Right atrium auricular region (tissue), 2 donors: ENCODE measurements around the gene IL22. TPM values are rescaled to one million over a fixed set of nuclear protein-coding genes. Genes with fewer than 3 reads are reported as not detected.
"Not testable (repeated sequence)": the region's sequence is repeated elsewhere in the genome, so short reads cannot be mapped to it uniquely, and the experiment has no call there.

Source experiments
- DNase-seq: peaks from one replicate; pipeline ENCODE4 v3.0.0-alpha.2; 2019; ENCODE audit warnings: low spot score
- H3K27ac ChIP-seq, 2 donors: fragments of 200-600 bp; sonication (generic); 1 replicate in 1 of 2; 2 replicates in 1 of 2; pipeline ENCODE4 v1.5.1; 2016 to 2019
- H3K27me3 ChIP-seq, 2 donors: fragments of 200-600 bp; sonication (generic); one replicate each; pipeline versions ENCODE4 v1.5.1 to v1.6.0; 2017 to 2019
- H3K36me3 ChIP-seq: fragments of 200-600 bp; sonication (generic); one replicate; pipeline ENCODE4 v1.5.1; 2016
- H3K4me1 ChIP-seq, 2 donors: fragments of 200-600 bp; sonication (generic); one replicate each; pipeline versions ENCODE4 v1.5.1 to v1.6.0; 2017 to 2019
- H3K4me3 ChIP-seq, 2 donors: fragments of 200-600 bp; sonication (generic); 1 replicate in 1 of 2; 2 replicates in 1 of 2; pipeline ENCODE4 v1.5.1; 2017 to 2019; ENCODE audit warnings: mild to moderate bottlenecking in 1 of 2, moderate library complexity in 1 of 2
- H3K9me3 ChIP-seq, 2 donors: fragments of 200-600 bp; sonication (generic); one replicate each; pipeline ENCODE4 v1.5.1; 2019
- total RNA-seq, 2 donors: library from RNA; depleted of rRNA; stranded (reverse); fragments of >200 nt; gene quantifications; one replicate each; pipeline ENCODE4 v1.1.0, GENCODE V29; 2016
- TF ChIP-seq, protein P1 (sequence below), 2 donors: fragments of 200-600 bp; sonication (generic); IDR thresholded peaks; one replicate each; pipeline ENCODE4 v1.5.1; 2019; ENCODE audit warnings: antibody characterized with exemption in 2 of 2

Gene IL22
- total RNA-seq, 2 donors from 2014 or later = not detected

DNA sequence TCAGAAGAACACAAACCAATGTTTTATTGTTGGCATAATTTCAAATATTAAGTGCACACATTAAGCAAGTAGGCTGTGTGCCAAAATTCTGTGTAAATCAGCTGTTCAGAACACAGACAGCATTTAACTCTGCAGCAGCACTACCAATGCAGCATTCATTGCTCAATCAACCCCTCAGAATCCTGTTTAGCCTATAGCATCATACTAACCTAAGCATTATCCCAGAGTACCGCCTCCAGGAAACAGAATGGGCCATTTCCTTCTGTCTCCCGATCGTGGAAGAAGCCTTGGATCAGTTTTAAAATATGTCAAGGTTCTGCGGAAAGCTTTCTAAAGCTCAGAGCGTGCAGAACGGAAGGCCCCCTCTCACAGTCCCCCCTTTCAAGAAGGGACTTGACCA is 31.1 kb downstream of the IL22 start:
- Histone ChIP-seq H3K4me1 (peaks cover 0 to 3% of the 10 kb centered on the region in 2 donors), H3K36me3 (no peaks in the 10 kb centered on the region), H3K27me3 (no peaks in the 10 kb centered on the region), H3K4me3 (no peak overlapping the region), H3K9me3 (no peaks in the 10 kb centered on the region), H3K27ac (no peak overlapping the region)
- no peak for DNase-seq
- TF ChIP-seq, protein P1, sequence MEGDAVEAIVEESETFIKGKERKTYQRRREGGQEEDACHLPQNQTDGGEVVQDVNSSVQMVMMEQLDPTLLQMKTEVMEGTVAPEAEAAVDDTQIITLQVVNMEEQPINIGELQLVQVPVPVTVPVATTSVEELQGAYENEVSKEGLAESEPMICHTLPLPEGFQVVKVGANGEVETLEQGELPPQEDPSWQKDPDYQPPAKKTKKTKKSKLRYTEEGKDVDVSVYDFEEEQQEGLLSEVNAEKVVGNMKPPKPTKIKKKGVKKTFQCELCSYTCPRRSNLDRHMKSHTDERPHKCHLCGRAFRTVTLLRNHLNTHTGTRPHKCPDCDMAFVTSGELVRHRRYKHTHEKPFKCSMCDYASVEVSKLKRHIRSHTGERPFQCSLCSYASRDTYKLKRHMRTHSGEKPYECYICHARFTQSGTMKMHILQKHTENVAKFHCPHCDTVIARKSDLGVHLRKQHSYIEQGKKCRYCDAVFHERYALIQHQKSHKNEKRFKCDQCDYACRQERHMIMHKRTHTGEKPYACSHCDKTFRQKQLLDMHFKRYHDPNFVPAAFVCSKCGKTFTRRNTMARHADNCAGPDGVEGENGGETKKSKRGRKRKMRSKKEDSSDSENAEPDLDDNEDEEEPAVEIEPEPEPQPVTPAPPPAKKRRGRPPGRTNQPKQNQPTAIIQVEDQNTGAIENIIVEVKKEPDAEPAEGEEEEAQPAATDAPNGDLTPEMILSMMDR (IDR thresholded peaks at IDR 0.05) = no peak

DNA sequence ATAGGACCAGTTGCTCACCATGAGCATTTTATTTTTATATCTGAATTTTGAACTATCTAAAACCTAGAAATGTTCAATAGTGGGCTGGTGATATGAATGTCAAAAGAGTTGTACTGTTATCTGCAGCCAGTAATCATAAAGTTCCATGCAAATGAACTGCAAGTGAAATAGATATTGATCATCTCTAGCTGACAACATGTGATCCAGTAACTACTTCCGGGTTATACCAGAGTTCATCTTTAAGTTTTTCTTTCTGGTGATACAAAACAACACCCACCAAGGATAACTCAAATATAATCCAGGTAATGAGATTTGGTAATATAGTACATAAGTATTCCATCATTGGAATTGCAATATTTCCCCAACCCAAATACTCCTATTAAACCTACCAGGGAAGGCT is 31.9 kb downstream of the IL22 start:
- Histone ChIP-seq H3K9me3 (no peaks in the 10 kb centered on the region), H3K4me3 (no peak overlapping the region), H3K27me3 (no peaks in the 10 kb centered on the region), H3K4me1 (peaks cover 0 to 3% of the 10 kb centered on the region in 2 donors), H3K27ac (no peak overlapping the region), H3K36me3 (no peaks in the 10 kb centered on the region)
- DNase-seq = no peak
- TF ChIP-seq, protein P1 (IDR thresholded peaks at IDR 0.05) = no peak

DNA sequence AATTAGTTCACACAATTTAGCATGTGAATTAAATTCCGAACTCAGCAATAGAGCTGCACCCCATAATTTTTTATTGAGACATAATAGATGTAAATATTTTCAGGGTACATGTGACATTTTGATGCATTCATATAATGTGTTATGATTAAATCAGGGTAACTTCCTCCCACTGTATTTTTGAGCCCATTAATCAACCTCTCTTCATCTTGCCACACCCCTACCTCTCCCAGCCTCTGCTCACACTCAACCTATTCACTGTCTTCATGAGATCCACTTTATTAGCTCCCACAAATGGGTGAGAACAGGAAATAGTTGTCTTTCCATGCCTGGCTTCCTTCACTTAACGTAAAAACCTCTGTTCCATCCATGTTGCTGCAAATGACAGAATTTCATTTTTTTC is 42.5 kb downstream of the IL22 start:
- no peaks in the 10 kb centered on the region for H3K9me3 ChIP-seq
- H3K27me3 ChIP-seq = no peaks in the 10 kb centered on the region
- H3K27ac ChIP-seq = no peak overlapping the region
- H3K36me3 ChIP-seq = no peaks in the 10 kb centered on the region
- TF ChIP-seq, protein P1 (IDR thresholded peaks at IDR 0.05) = no peak
- no peak overlapping the region for H3K4me3 ChIP-seq
- H3K4me1 ChIP-seq = no peaks in the 10 kb centered on the region
- no peak for DNase-seq

DNA sequence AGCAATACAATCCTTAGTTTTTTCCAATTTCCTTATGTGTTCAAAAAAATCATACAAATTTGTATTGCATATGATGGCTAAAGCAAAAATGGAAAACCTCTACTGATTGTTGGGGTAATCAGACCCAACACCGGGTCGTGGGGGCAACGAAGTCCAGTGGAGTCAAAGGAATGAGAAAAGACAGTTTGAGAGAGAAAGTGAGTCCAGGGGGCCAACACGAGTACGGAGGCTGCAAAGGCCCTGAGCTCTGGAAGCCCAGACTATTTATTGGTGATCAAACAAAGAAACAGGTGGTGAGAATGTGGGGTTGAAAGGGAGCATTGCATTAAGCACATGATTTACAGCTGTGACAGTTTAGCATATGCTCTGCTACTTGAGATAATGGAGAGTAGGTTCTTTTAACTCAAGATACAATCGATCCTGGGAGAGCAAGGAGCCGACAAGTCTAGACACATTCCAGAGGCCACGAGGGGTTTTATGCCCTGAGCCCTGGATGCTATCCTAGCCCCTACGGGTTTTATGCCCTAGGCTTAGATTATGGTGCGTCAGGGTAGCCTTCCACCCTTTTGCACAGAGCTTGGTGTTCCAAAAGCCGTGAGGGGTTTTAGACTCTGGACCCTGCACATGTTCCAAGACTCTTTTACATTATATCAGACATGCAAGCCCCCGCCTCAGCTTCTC is 44.2 kb downstream of the IL22 start:
- H3K4me1 ChIP-seq, H3K27ac ChIP-seq, H3K27me3 ChIP-seq, H3K36me3 ChIP-seq, DNase-seq, H3K9me3 ChIP-seq, H3K4me3 ChIP-seq: not testable (repeated sequence)

DNA sequence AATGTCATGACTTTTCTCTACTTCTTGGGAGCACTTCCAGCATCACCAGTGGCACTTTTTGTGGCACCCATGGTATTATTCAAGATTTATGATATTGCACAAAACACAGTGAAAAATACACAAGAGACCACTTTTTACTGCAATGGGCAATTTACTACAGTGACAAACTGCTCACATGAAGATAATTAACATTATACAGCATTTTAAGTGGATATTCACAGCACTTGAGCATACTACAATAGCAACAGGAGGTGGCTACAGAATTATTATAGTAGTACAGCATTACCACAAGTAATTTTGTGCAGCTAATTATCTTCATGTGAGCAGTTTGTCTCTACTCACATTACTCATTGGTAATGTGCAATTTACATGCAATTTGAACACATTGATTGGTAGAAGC is 46.1 kb downstream of the IL22 start:
- H3K4me1 ChIP-seq = no peaks in the 10 kb centered on the region
- TF ChIP-seq, protein P1 (IDR thresholded peaks at IDR 0.05) = no peak
- no peaks in the 10 kb centered on the region for H3K36me3 ChIP-seq
- H3K27me3 ChIP-seq = no peaks in the 10 kb centered on the region
- no peaks in the 10 kb centered on the region for H3K9me3 ChIP-seq
- no peak overlapping the region for H3K27ac ChIP-seq
- no peak for DNase-seq
- H3K4me3 ChIP-seq = no peak overlapping the region

DNA sequence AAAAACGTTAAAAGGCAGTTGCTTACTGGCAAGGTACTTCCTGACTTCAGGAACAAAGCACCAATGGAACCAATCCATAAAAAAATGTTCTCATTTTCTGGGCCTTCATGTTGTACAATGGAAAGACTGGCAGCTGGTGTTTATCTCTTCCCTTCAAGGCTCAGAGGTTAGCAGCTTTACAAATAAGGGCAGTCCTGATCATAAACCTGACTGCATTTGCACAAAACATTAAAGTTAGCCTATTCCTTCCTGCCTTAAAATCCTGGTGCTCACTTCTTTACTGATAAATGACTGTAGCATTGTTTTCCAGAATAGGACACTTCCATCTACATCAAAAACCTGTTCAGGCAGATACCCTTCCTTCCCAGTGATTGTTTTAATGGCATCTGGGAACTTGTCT is 47.0 kb downstream of the IL22 start:
- no peak overlapping the region for H3K4me3 ChIP-seq
- TF ChIP-seq, protein P1 (IDR thresholded peaks at IDR 0.05) = no peak
- H3K36me3 ChIP-seq = no peaks in the 10 kb centered on the region
- no peaks in the 10 kb centered on the region for H3K4me1 ChIP-seq
- H3K9me3 ChIP-seq = no peaks in the 10 kb centered on the region
- no peak overlapping the region for H3K27ac ChIP-seq
- H3K27me3 ChIP-seq = no peaks in the 10 kb centered on the region
- no peak for DNase-seq
